Measurements from ENCODE around the gene TTC7B.

The TTC7B gene

DNA sequence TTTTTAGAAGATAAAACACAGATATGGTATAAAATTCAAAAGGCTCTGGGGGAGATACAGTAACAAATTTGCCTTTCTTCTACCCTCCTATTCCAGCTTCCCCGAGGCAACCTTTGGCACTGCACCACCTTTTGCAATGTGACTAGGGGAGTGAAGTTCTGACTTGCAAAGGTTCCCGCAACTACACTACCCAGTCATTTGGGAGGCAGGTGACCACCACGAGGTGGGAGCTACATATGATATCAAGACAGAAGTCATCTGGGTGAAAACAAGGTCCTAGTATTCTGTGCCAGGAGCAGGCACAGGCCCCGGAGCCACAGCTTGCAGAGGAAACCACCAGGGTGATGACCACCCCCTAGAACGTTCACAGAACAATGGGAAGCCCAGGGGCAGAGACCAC is 141.5 kb downstream of the TTC7B start:
- DNase-seq (ENCODE audit: low read depth in 2 of 2) = no peak

- no peak for DNase-seq (ENCODE audit: low read depth in 2 of 2)
Observed at GRCh38 chr14:90674043-90674670, 142.1 kb downstream of the TTC7B start.

DNA sequence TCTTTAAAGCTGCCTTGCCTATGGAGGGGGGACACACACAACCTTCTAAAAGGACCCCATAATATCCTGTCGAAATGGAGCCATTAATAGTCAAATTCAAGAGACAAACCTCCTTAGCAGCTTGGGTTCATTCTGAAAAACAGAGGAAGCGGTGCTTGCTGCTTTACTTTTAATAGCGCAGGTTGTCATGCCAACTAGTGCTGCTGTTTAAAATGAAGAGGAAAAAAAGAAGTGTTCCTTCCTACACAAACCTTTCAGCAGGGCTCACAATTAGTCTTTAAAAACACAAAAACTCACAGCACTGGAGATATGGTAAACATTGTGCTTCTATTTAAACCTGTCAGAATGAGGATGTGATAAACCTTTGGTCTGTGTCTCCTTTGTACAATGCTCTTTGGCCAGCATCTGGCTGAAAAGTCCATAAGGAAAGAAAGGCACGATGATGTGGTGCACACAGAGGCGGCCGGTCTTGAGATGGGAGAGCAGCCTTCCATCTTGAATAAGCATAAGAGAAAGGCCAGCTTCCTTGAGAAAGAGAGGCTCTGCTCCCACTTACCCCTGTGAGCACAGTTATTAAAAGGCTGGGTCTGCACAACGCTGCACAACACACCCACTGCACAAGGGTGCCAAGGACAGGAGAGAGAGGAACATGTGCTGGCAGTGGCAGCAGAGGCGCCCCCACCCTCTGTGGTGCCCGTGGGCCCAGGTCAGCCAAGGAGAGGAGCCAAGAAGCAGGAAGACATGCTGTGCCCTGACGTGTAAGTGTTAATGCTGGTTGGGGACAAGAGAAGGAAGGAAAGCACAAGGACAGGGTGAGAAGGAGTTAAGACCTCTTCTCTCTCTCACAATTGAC is 144.6 kb downstream of the TTC7B start:
- no peak for DNase-seq (ENCODE audit: low read depth in 2 of 2)

GRCh38 chr14:90669731-90670130 is 146.5 kb downstream of the TTC7B start:
- no peak for DNase-seq (ENCODE audit: low read depth in 2 of 2)

GRCh38 chr14:90666571-90666970 is 149.7 kb downstream of the TTC7B start:
- DNase-seq (ENCODE audit: low read depth in 2 of 2) = no peak

DNA sequence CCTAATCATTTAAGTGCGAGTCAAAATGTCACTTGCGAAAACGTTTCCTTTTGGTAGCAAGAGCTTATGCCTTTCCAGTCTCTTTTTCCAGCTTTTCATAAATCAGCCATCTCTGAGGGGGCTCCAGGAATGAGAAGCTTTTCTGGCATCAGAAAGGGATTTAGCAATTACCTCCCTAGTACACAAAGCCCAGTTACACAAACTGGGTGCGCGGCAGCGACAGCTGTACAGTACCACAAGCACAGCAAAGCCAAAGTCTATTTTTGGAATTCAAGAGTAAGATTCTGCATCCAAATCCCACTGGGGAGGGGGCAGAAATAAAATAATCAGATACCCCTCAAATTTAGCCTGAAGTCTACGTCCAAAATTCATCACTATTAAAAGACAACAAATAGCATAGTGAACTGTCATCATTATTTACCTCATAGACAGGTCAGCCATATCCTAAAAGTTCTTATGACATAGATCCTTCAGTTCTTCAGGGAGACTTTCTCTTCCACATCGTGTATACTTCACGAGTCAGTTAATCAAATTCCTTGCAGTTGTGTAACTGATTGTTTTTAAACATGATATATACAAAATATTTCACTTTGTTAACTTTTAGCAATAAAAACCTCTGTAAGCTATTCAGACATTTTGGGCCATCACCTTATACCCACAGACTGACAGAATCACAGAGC is 150.8 kb downstream of the TTC7B start:
- no peak for DNase-seq (ENCODE audit: low read depth in 2 of 2)

GRCh38 chr14:90664911-90665310 is 151.3 kb downstream of the TTC7B start:
- no peak for DNase-seq (ENCODE audit: low read depth in 2 of 2)

GRCh38 chr14:90663680-90664079 is 152.6 kb downstream of the TTC7B start:
- DNase-seq (ENCODE audit: low read depth in 2 of 2) = no peak

DNA sequence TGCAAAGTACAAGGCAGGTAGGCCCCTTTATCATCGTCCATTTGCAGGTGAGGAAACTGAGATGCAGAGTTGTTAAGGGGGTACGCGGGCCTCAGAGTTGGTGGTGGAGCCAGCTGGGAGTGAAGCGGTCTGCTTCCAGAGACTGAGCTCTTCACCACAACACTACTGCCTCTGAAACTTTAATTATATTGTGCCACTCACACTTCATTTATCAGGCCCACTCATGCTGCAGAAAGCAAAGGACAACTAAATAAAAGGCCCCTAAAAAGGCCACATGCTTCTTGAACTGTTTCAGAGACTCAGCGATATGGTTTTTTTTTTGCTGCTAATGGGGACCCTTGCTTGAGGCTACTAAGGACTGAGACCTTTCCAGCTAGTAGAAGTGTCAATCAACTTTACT is 153.1 kb downstream of the TTC7B start:
- DNase-seq (ENCODE audit: low read depth in 2 of 2) = no peak

DNA sequence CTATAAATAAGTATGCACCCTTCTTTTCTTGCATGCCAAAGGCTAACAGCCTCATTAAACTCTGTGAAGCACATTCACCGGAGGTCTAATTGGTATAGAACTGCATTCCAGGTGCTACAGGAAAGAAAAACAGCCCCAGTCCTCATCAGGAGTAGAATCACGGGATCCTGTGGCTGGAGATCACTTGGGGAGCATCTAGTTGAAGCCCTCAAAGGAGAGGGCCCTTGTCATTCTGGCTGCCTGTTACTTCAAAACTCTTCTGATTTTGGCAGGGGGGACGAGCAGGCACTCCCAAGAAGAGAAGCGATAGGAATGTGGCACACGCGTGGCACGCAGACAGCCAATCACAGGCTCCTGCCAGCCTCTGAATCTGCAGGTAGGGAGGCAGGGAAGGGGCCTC is 154.4 kb downstream of the TTC7B start:
- DNase-seq (ENCODE audit: low read depth in 2 of 2) = no peak

GRCh38 chr14:90660865-90661570 is 155.2 kb downstream of the TTC7B start:
- no peak for DNase-seq (ENCODE audit: low read depth in 2 of 2)

- DNase-seq (ENCODE audit: low read depth in 2 of 2) = no peak
Observed at GRCh38 chr14:90659156-90659555, 157.1 kb downstream of the TTC7B start.

DNA sequence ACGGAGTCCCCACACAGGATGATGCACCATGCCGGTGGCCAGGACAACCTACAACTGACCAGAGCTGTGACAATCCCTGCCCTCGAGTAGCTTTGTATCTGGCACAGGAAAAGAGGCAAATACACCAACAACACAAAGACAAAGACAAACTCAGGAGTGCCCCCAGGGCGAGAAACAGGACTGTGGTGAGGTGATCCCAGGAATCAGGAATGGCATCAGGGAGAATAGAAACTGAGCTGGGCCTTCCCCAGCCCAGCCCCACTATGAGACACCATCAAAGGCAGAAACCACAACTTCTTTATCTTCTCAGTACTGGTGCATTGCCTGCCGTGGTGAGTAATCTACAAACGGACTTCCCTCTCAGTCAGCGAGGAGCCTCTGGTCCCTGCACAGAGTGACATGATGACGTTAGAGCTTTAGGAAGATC is 157.7 kb downstream of the TTC7B start:
- DNase-seq (ENCODE audit: low read depth in 2 of 2) = no peak

DNA sequence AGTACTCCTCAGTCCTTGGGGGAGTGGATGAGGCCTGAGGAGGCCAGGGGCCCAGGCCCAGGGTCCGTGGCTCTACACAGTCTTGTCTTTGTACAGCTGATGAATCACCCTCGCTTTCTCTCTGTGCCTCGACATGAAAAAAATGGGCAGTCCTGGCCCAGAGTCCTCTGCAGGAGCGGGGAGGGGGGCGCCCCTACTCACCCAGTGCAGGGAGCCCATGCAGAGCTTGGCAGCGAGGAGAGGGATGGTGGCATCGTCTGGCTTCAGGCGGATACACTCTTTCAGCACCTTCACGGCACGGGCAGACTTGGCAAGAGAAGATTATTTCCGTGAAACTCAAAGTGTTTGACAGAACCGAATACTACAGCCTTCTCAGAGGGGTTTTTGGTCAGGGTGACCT is 159.3 kb downstream of the TTC7B start:
- no peak for DNase-seq (ENCODE audit: low read depth in 2 of 2)

DNA sequence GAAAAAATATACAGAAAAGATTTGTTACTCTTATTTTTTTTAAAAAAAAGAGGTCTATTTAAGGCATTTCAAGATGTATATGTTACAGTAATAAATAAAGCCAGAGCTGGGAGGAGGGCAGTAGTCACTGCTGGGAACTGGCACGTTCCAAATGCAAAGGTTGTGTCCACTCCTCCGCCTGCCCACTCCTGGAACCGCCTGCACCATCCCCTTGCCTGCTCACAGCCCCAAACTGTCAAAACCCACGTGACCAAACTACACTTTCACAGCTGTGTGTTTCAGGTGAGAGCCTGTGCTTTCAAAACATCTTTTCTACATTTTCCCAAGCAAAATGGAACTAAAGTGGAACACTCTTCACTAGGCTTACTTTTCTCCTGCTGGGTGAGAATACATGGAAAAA is 160.4 kb downstream of the TTC7B start:
- no peak for DNase-seq (ENCODE audit: low read depth in 2 of 2)

GRCh38 chr14:90654831-90655276 is 161.4 kb downstream of the TTC7B start:
- DNase-seq (ENCODE audit: low read depth in 2 of 2) = no peak

DNA sequence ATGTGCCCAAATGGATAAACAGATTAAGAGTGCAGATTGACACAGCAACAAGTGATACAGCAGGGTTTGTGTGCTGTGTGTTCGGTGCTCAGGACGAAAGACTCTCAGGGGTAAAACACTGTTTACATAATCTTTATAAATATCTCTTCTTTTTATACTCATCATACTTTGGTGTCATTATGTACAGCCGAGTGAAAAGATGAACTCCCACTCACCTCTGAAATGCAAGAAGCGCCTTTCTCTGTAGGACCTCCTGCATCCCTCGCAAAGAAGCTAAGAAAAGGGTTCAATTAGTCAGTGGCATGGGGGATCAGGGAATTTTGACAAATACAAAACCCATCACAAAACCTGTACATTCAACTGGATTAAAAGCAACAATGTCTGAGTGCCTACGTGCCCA is 163.6 kb downstream of the TTC7B start:
- no peak for DNase-seq (ENCODE audit: low read depth in 2 of 2)

DNA sequence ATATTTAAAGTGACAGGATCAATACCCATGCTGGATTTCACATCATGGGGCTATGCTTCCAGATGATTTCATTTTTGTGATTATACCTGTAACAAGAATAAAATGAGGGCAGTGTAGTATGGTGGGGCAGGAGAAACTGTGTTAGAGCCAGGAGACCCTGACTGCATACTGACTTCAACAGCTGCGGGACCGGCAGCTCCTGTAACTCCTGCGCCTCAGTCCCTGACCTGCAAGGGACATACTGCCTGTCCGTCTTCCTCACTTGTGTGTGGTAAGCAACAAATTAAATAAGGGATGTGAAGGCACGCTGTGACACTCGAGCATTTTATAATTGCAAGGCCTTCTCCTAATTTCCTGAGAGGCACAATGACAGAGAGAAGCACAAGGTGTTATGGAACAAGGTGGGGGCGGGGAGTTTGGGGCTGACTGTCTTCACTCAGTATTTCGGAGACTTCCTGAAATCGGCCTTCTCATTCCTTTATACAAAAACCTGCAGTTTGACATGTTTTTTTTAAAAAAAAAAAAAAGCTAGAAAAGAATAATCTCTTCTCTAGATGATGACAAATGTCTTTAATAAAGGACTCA is 164.2 kb downstream of the TTC7B start:
- no peak for DNase-seq (ENCODE audit: low read depth in 2 of 2)

DNA sequence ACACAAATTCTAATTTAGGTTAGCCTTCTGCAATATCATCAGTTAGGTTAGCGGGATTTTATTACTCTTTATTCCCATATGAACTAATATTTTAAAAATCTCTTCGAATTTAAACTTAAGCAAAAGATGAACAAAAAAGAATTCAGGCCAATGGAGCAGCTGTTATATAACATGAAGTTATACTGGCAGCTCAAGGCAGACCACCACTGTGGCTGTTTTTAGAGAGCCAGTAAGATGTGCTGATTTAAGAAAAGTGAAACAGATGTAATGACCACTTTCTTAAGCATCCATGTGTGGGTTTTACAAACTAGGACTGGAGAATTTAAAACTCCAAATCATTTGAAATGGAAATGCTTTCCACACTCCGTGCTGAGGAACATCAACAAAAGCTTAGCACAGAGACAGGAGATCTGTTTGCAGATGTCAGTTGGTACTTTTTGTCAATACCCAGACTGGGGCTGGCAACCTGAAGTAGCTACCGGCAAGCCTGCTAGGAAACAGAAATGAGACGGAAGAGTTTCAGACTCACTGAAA is 164.9 kb downstream of the TTC7B start:
- DNase-seq (ENCODE audit: low read depth in 2 of 2) = no peak

DNA sequence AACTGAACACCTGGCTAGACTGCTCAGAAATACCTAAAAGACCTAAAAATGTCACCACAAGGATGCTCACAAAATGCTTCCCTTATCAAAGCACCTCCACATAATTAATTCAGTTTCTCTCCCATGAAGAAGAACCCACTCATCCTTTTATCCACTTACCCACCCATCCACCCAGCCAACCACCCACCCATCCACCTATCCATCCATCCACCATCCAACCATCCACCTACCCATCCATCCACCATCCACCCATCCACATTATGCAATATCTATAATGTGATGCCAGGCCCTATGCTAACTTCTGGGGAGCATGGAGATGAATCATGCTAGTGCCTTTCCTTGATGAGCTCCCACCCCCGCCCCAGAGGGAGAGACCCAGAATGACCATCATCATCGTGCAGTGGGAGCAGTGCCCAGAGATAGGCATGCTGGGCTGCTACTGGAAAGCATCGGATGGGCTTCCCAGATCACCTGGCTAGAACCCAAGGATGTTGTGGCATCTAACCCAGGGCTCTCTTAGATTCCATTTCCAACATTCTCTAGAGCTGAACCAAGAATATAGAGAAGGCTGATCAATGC is 166.6 kb downstream of the TTC7B start:
- no peak for DNase-seq (ENCODE audit: low read depth in 2 of 2)

DNA sequence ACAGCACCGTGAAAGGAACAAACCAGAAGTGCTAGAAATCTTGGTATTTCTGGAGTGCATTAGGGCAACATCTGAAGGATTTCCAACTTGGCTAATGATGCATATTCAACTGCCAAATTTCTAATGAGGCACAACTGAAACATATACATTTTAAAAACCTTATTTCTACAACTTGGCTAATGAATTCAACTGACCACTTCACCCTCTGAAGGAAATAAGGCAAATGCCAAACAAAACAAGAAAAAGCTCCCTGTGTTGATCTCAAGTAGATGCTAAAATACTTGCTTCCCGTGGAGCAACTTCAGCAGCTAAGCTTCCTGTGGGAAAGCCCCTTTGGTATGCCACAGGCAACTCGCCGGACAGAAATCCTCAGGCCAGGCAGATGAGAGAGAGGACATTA is 167.1 kb downstream of the TTC7B start:
- no peak for DNase-seq (ENCODE audit: low read depth in 2 of 2)
